IMR-90 (cell line): ENCODE measurements around the gene CALHM6. TPM values are rescaled to one million over a fixed set of nuclear protein-coding genes. Genes with fewer than 3 reads are reported as not detected.

Source experiments
- ATAC-seq: fragments of 200-7000 bp; cut with Tn5 transposase; 2 replicates; pipeline ENCODE4 v1.9.1; 2020; ENCODE audit warnings: low read depth, mild to moderate bottlenecking, moderate library complexity
- BruUV-seq: library from RNA; stranded (reverse); fragments of 400-500 nt; replicated peaks from 2 replicates; lab custom pipeline; 2021; lab: Mats Ljungman, UMichigan
- CTCF ChIA-PET: fragments of 300-600 bp; formaldehyde crosslinking; extraction: SDS; loops from one replicate; lab custom pipeline; 2021; ENCODE audit warnings: antibody characterized with exemption; lab: Yijun Ruan, JAX
- POLR2A ChIA-PET: fragments of 300-600 bp; sonication (Branson Sonifier 250); formaldehyde crosslinking; loops from one replicate; lab custom pipeline; 2022; ENCODE audit warnings: antibody characterized with exemption; ENCODE audit not compliant: unreplicated experiment; lab: Charles Lee
- DNase-seq: peaks from one replicate; pipeline ENCODE4 v3.0.0; 2013
- H2AFZ ChIP-seq: replicated peaks from 2 replicates; pipeline ENCODE3; 2013; ENCODE audit warnings: low read length, mild to moderate bottlenecking; ENCODE audit not compliant: poor library complexity
- H2AK5ac ChIP-seq: 2 replicates; pipeline ENCODE4 v1.6.1; 2013; ENCODE audit warnings: low read depth, low read length, inconsistent platforms
- H2AK9ac ChIP-seq: replicated peaks from 2 replicates; pipeline ENCODE3; 2013; ENCODE audit warnings: mild to moderate bottlenecking, low read depth, low read length, moderate library complexity; ENCODE audit not compliant: poor library complexity
- H2BK120ac ChIP-seq: 2 replicates; pipeline ENCODE4 v1.6.1; 2013; ENCODE audit warnings: low read depth, low read length, inconsistent platforms
- H2BK15ac ChIP-seq: 3 replicates; pipeline ENCODE4 v1.6.1; 2013; ENCODE audit warnings: low read depth, low read length, inconsistent platforms
- H2BK20ac ChIP-seq: 2 replicates; pipeline ENCODE4 v1.6.1; 2013; ENCODE audit warnings: low read depth, mild to moderate bottlenecking, inconsistent platforms, low read length, moderate library complexity
- H2BK5ac ChIP-seq: 2 replicates; pipeline ENCODE4 v1.6.1; 2013; ENCODE audit warnings: mild to moderate bottlenecking, low read depth, low read length, inconsistent platforms; ENCODE audit not compliant: poor library complexity, severe bottlenecking
- H3K14ac ChIP-seq: replicated peaks from 2 replicates; pipeline ENCODE4 v1.6.1; 2013; ENCODE audit warnings: low read depth, low read length, inconsistent platforms
- H3K18ac ChIP-seq: 2 replicates; pipeline ENCODE4 v1.6.1; 2013; ENCODE audit warnings: low read depth, low read length, control low read depth
- H3K23ac ChIP-seq: 2 replicates; pipeline ENCODE4 v1.6.1; 2013; ENCODE audit warnings: low read depth, low read length, inconsistent platforms
- H3K27ac ChIP-seq: 2 replicates; pipeline ENCODE4 v1.5.1; 2013; ENCODE audit warnings: mild to moderate bottlenecking, control low read depth, low read length; ENCODE audit not compliant: insufficient read depth
- H3K27me3 ChIP-seq: 2 replicates; pipeline ENCODE4 v1.6.1; 2013; ENCODE audit warnings: low read length; ENCODE audit not compliant: control insufficient read depth, insufficient read depth
- H3K36me3 ChIP-seq: 2 replicates; pipeline ENCODE4 v1.6.1; 2013; ENCODE audit warnings: low read length, mixed read lengths; ENCODE audit not compliant: control insufficient read depth, insufficient read depth
- H3K4ac ChIP-seq: 2 replicates; pipeline ENCODE4 v1.6.1; 2013; ENCODE audit warnings: low read depth, low read length, inconsistent platforms
- H3K4me1 ChIP-seq: 2 replicates; pipeline ENCODE4 v1.6.1; 2013; ENCODE audit warnings: low read length, mixed read lengths; ENCODE audit not compliant: control insufficient read depth, insufficient read depth
- H3K4me2 ChIP-seq: 2 replicates; pipeline ENCODE4 v1.6.1; 2013; ENCODE audit warnings: low read depth, mild to moderate bottlenecking, control low read depth, low read length, moderate library complexity
- H3K4me3 ChIP-seq: 2 replicates; pipeline ENCODE4 v1.5.1; 2013; ENCODE audit warnings: low read depth, mild to moderate bottlenecking, control low read depth, low read length, moderate library complexity; ENCODE audit not compliant: insufficient read depth
- H3K56ac ChIP-seq: 2 replicates; pipeline ENCODE4 v1.6.1; 2013; ENCODE audit warnings: low read length, inconsistent platforms; ENCODE audit not compliant: insufficient read depth; ENCODE audit errors: extremely low read depth
- H3K79me1 ChIP-seq, 2 experiments: 2 replicates each; pipeline ENCODE4 v1.6.1; 2013; ENCODE audit warnings: low read length in 2 of 2, inconsistent platforms in 1 of 2, low read depth in 1 of 2
- H3K9ac ChIP-seq: 2 replicates; pipeline ENCODE4 v1.6.1; 2013; ENCODE audit warnings: low read depth, low read length, control low read depth
- H3K9me1 ChIP-seq: 2 replicates; pipeline ENCODE4 v1.6.1; 2013; ENCODE audit warnings: low read length, inconsistent platforms; ENCODE audit not compliant: insufficient read depth
- H3K9me3 ChIP-seq: 2 replicates; pipeline ENCODE4 v1.6.1; 2013; ENCODE audit warnings: low read length; ENCODE audit not compliant: control insufficient read depth, insufficient read depth
- H4K20me1 ChIP-seq: 2 replicates; pipeline ENCODE4 v1.6.1; 2013; ENCODE audit warnings: low read length, inconsistent platforms; ENCODE audit not compliant: insufficient read depth
- H4K5ac ChIP-seq: 2 replicates; pipeline ENCODE4 v1.6.1; 2013; ENCODE audit warnings: mild to moderate bottlenecking, low read depth, low read length, control low read depth
- H4K8ac ChIP-seq, 2 experiments: 2 replicates each; pipeline ENCODE4 v1.6.1; 2013; ENCODE audit warnings: low read depth in 2 of 2, low read length in 2 of 2, control low read depth in 1 of 2, inconsistent platforms in 1 of 2
- H4K91ac ChIP-seq: 2 replicates; pipeline ENCODE4 v1.6.1; 2013; ENCODE audit warnings: low read depth, low read length, inconsistent platforms; ENCODE audit not compliant: insufficient read depth
- BHLHE40 ChIP-seq: fragments of 150-350 bp; IDR thresholded peaks from 2 replicates; pipeline ENCODE4 v1.6.1; 2016; ENCODE audit warnings: mild to moderate bottlenecking, low read depth, low read length
- CEBPB ChIP-seq: IDR thresholded peaks from 2 replicates; pipeline ENCODE4 v1.6.1; 2012; ENCODE audit warnings: low read depth, low read length, improper control_type of control experiment
- CHD1 ChIP-seq: IDR thresholded peaks from 2 replicates; pipeline ENCODE4 v1.6.1; 2012; ENCODE audit warnings: low read depth, low read length, improper control_type of control experiment
- CTCF ChIP-seq: conservative IDR thresholded peaks from 2 replicates; pipeline ENCODE4 v1.5.1; 2012; ENCODE audit warnings: mild to moderate bottlenecking, low read depth, low read length, improper control_type of control experiment
- ELK1 ChIP-seq: fragments of 150-350 bp; IDR thresholded peaks from 2 replicates; pipeline ENCODE4 v1.6.1; 2016; ENCODE audit warnings: low read depth, mild to moderate bottlenecking, low read length, moderate library complexity, borderline replicate concordance
- FOS ChIP-seq: fragments of 150-350 bp; IDR thresholded peaks from 2 replicates; pipeline ENCODE4 v1.6.1; 2016; ENCODE audit warnings: low read depth, low read length
- MAFK ChIP-seq: IDR thresholded peaks from 2 replicates; pipeline ENCODE4 v1.6.1; 2012; ENCODE audit warnings: low read depth, low read length, improper control_type of control experiment
- MAZ ChIP-seq: IDR thresholded peaks from 2 replicates; pipeline ENCODE4 v1.6.1; 2012; ENCODE audit warnings: low read depth, mild to moderate bottlenecking, low read length, improper control_type of control experiment, moderate library complexity, borderline replicate concordance
- MXI1 ChIP-seq: IDR thresholded peaks from 2 replicates; pipeline ENCODE4 v1.6.1; 2012; ENCODE audit warnings: low read depth, mild to moderate bottlenecking, low read length, moderate library complexity, borderline replicate concordance
- NFE2L2 ChIP-seq: fragments of 150-350 bp; IDR thresholded peaks from 2 replicates; pipeline ENCODE4 v1.6.1; 2016; ENCODE audit warnings: low read depth, mild to moderate bottlenecking, low read length
- POLR2A ChIP-seq: IDR thresholded peaks from 2 replicates; pipeline ENCODE4 v1.6.1; 2012; ENCODE audit warnings: mild to moderate bottlenecking, low read depth, low read length
- RAD21 ChIP-seq: IDR thresholded peaks from 2 replicates; pipeline ENCODE4 v1.6.1; 2012; ENCODE audit warnings: low read length, improper control_type of control experiment
- RCOR1 ChIP-seq: IDR thresholded peaks from 2 replicates; pipeline ENCODE4 v1.6.1; 2012; ENCODE audit warnings: mild to moderate bottlenecking, low read length, improper control_type of control experiment; ENCODE audit not compliant: insufficient replicate concordance
- RFX5 ChIP-seq: IDR thresholded peaks from 2 replicates; pipeline ENCODE4 v1.8.0; 2012; ENCODE audit warnings: low read depth, mild to moderate bottlenecking, low read length, moderate library complexity
- SMC3 ChIP-seq: fragments of 150-350 bp; IDR thresholded peaks from 2 replicates; pipeline ENCODE4 v1.6.1; 2016; ENCODE audit warnings: low read depth, mild to moderate bottlenecking, antibody characterized with exemption, low read length, moderate library complexity
- USF2 ChIP-seq: fragments of 150-350 bp; IDR thresholded peaks from 2 replicates; pipeline ENCODE4 v1.6.1; 2017; ENCODE audit warnings: mild to moderate bottlenecking, antibody characterized with exemption, low read length, low read depth
- WGBS, 2 experiments: methylation state at CpG; one replicate each; pipeline versions ENCODE4 v1.1.5 to v1.1.7; 2013; ENCODE audit warnings: missing lambda C conversion rate in 2 of 2; ENCODE audit not compliant: insufficient read length in 1 of 2; ENCODE audit errors: extremely low coverage in 2 of 2; 5-methylcytosine and 5-hydroxymethylcytosine counted together
- dilution Hi-C: fragments of 300-500 bp; cut with HindIII; formaldehyde crosslinking; loops from one replicate; pipeline ENCODE4 v1.14.3; 2018; ENCODE audit warnings: low sequenced_read_pairs; ENCODE audit not compliant: unreplicated experiment
- in situ Hi-C: fragments of 300-500 bp; cut with MboI; formaldehyde crosslinking; loops from 3 replicates; pipeline ENCODE4 v1.14.3; 2019; ENCODE audit warnings: low sequenced_read_pairs, inconsistent platforms, mixed read lengths
- intact Hi-C: fragments of 100-400 bp; cut with micrococcal nuclease; formaldehyde crosslinking; loops from 2 replicates; pipeline ENCODE4 v1.10.0; 2022
- polyA plus RNA-seq, 3 experiments: library from polyadenylated mRNA; depleted of rRNA; stranded (reverse); fragments of >200 nt; gene quantifications; 2 replicates each; pipeline ENCODE4 v1.2.3, GENCODE V29; 2012; ENCODE audit warnings: low replicate concordance in 1 of 3
- total RNA-seq: library from RNA; depleted of rRNA; stranded (reverse); fragments of >200 nt; gene quantifications from 2 replicates; pipeline ENCODE4 v1.2.3, GENCODE V29; 2012

Gene CALHM6
- total and polyA plus RNA-seq, 2 of the 4 experiments (the other 2 are of a cell fraction): 0.72 to 1.5 TPM

- Histone ChIP-seq H2AK5ac (no peak overlapping the region), H2BK120ac (no peak overlapping the region), H4K20me1 (no peaks in the 10 kb centered on the region), H3K9ac (no peak overlapping the region), H3K27ac (no peak overlapping the region), H3K27me3 (no peaks in the 10 kb centered on the region), H3K36me3 (no peaks in the 10 kb centered on the region), H2BK5ac (no peak overlapping the region), H4K5ac (no peak overlapping the region), H2BK20ac (no peak overlapping the region), H3K79me1 (no peaks in the 10 kb centered on the region), H4K8ac (no peak overlapping the region), H3K9me1 (no peaks in the 10 kb centered on the region), H4K91ac (no peak overlapping the region), H3K18ac (no peak overlapping the region), H3K4me2 (no peak overlapping the region), H2AK9ac (no peak overlapping the region), H3K9me3 (no peaks in the 10 kb centered on the region), H3K4ac (no peak overlapping the region), H3K56ac (no peak overlapping the region), H3K14ac (no peak overlapping the region), H2BK15ac (no peak overlapping the region), H2AFZ (no peak overlapping the region), H3K4me3 (no peak overlapping the region), H3K4me1 (no peaks in the 10 kb centered on the region), H3K23ac (no peak overlapping the region)
- BruUV-seq: no TSS peak
- no CpG with 5 or more reads among the region's 1 CpG for WGBS, 2 experiments
- ChIA-PET CTCF (no interaction called here), POLR2A (no interaction called here)
- intact Hi-C loops: no loop called here
- TF ChIP-seq ELK1 (no peak), BHLHE40 (no peak), POLR2A (no peak), USF2 (no peak), CEBPB (no peak), RFX5 (no peak), RAD21 (no peak), MAFK (no peak), NFE2L2 (no peak), FOS (no peak), SMC3 (no peak), MXI1 (no peak), CTCF (no peak), RCOR1 (no peak), MAZ (no peak), CHD1 (no peak)
- dilution Hi-C loops: no loop called here
- in situ Hi-C loops: no loop called here
- no peak for ATAC-seq
- DNase-seq: no peak
Measured at GRCh38 chr6:116475141-116475540, 14.0 kb downstream of the CALHM6 start.
